GM23248 (cell line): ENCODE data around the gene TEDDM1. TPM values are rescaled to one million over a fixed set of nuclear protein-coding genes. Genes with fewer than 3 reads are reported as not detected.

Source experiments
- DNase-seq: peaks from one replicate; pipeline ENCODE4 v3.0.0-alpha.2; 2015
- H2AFZ ChIP-seq: fragments of 200-600 bp; sonication (generic); 2 replicates; pipeline ENCODE4 v1.6.1; 2016; ENCODE audit warnings: antibody characterized with exemption
- H3F3A ChIP-seq: fragments of 200-600 bp; sonication (generic); 2 replicates; pipeline ENCODE4 v1.6.1; 2016; ENCODE audit warnings: mild to moderate bottlenecking, antibody characterized with exemption, mixed run types; ENCODE audit not compliant: insufficient read depth
- H3K27ac ChIP-seq: fragments of 200-600 bp; sonication (generic); 2 replicates; pipeline ENCODE4 v1.5.1; 2016; ENCODE audit warnings: mild to moderate bottlenecking
- H3K27me3 ChIP-seq: fragments of 200-600 bp; sonication (generic); replicated peaks from 2 replicates; pipeline ENCODE4 v1.6.1; 2016; ENCODE audit warnings: mild to moderate bottlenecking; ENCODE audit not compliant: insufficient read depth
- H3K36me3 ChIP-seq: fragments of 200-600 bp; sonication (generic); 2 replicates; pipeline ENCODE4 v1.6.1; 2016; ENCODE audit warnings: low read depth, mild to moderate bottlenecking
- H3K4me1 ChIP-seq: fragments of 200-600 bp; sonication (generic); 2 replicates; pipeline ENCODE4 v1.6.1; 2016; ENCODE audit warnings: mild to moderate bottlenecking; ENCODE audit not compliant: insufficient read depth
- H3K4me2 ChIP-seq: fragments of 200-600 bp; sonication (generic); one replicate; pipeline ENCODE4 v1.6.1; 2016; ENCODE audit warnings: mild to moderate bottlenecking; ENCODE audit not compliant: unreplicated experiment
- H3K4me3 ChIP-seq: fragments of 200-600 bp; sonication (generic); 2 replicates; pipeline ENCODE4 v1.5.1; 2016; ENCODE audit warnings: mild to moderate bottlenecking
- H3K79me2 ChIP-seq: fragments of 200-600 bp; sonication (generic); 2 replicates; pipeline ENCODE4 v1.6.1; 2016; ENCODE audit warnings: mild to moderate bottlenecking; ENCODE audit not compliant: insufficient read depth
- H3K9ac ChIP-seq: fragments of 200-600 bp; sonication (generic); 2 replicates; pipeline ENCODE4 v1.6.1; 2016; ENCODE audit warnings: mild to moderate bottlenecking
- H3K9me2 ChIP-seq: fragments of 200-600 bp; sonication (generic); 2 replicates; pipeline ENCODE4 v1.6.1; 2016; ENCODE audit warnings: mixed run types, mild to moderate bottlenecking, moderate library complexity; ENCODE audit not compliant: insufficient read depth
- H3K9me3 ChIP-seq: fragments of 200-600 bp; sonication (generic); one replicate; pipeline ENCODE4 v1.6.1; 2017; ENCODE audit warnings: low read depth
- H4K20me1 ChIP-seq: fragments of 200-600 bp; sonication (generic); 2 replicates; pipeline ENCODE4 v1.6.0; 2016; ENCODE audit not compliant: insufficient read depth
- EZH2 ChIP-seq: fragments of 200-600 bp; sonication (generic); IDR thresholded peaks from 2 replicates; pipeline ENCODE4 v1.6.1; 2018; ENCODE audit warnings: antibody characterized with exemption, mild to moderate bottlenecking; ENCODE audit not compliant: insufficient read depth, poor library complexity, severe bottlenecking
- EZH2phosphoT487 ChIP-seq: fragments of 200-600 bp; sonication (generic); IDR thresholded peaks from 2 replicates; pipeline ENCODE4 v1.6.1; 2018; ENCODE audit warnings: antibody characterized with exemption, moderate library complexity, mild to moderate bottlenecking, low read depth; ENCODE audit not compliant: insufficient read depth
- WGBS, 2 experiments: methylation state at CpG; one replicate each; pipeline ENCODE4 v1.1.6; 2015 to 2017; ENCODE audit warnings: low lambda C conversion rate in 2 of 2, low coverage in 1 of 2; ENCODE audit errors: missing lambda C conversion rate in 2 of 2; 5-methylcytosine and 5-hydroxymethylcytosine counted together
- in situ Hi-C: fragments of 300-500 bp; cut with MboI; formaldehyde crosslinking; loops from 2 replicates; pipeline ENCODE4 v1.15.0; 2020
- polyA plus RNA-seq: library from polyadenylated mRNA; unstranded; fragments of >200 nt; fragmentation: Nextera tagmentation; extraction: Ambion mirVana; gene quantifications from 2 replicates; pipeline ENCODE4 v1.2.1, GENCODE V29; 2016
- total RNA-seq: library from RNA; depleted of rRNA; stranded (reverse); fragments of >200 nt; shearing (Covaris generic); gene quantifications from 2 replicates; pipeline ENCODE4 v1.2.3, GENCODE V29; 2014

TEDDM1 gene
- total and polyA plus RNA-seq, 2 experiments from 2014 or later, result not detected

GRCh38 chr1:182376936-182377574 is 23.4 kb downstream of the TEDDM1 start:
- TF ChIP-seq EZH2, result no peak
- no peak for TF ChIP-seq EZH2phosphoT487
- in situ Hi-C loops, result no loop called here

DNA sequence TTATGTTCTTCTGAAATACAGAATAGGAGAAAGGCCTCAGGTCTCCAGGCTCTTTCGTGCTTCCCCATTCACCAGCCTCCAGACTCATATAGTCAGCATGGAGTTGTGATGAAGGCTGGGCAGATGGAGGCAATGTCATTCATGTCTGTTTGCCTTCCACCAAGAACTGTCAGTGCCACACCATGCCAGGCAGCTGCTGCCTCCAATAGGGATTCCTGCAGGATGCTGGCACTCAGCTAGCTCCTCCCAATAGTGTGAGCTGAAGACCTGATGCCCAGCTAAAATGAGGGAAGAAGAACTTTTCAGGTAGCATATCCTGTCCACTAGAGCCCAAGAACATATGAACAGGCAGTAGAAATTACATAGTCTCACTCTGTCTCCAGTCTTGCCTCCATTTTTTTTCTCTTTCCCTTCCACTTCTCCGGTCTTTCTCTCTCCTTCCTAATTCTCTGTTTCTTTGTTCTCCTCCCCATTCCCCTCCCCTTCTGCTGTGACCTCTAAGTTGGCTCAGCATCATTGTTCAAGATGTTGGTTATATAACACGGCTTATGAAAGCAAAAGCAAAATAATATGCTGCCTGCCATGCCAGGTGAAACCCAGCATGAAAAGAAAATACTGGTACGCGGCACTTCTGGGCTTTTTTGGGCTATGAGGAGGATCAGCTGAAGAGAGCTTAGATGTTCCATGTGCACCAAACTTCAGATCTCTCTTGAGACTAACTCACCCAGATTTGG is 26.2 kb downstream of the TEDDM1 start:
- Histone ChIP-seq H2AFZ (no peak overlapping the region), H3K9ac (no peak overlapping the region), H3F3A (peaks cover 25% of the 10 kb centered on the region), H3K9me2 (no peaks in the 10 kb centered on the region), H3K79me2 (no peaks in the 10 kb centered on the region), H3K4me2 (no peak overlapping the region), H3K9me3 (no peaks in the 10 kb centered on the region), H3K27me3 (no peaks in the 10 kb centered on the region), H3K4me3 (no peak overlapping the region), H3K4me1 (peaks cover 13% of the 10 kb centered on the region), H3K27ac (no peak overlapping the region), H4K20me1 (no peaks in the 10 kb centered on the region), H3K36me3 (no peaks in the 10 kb centered on the region)
- in situ Hi-C loops, result no loop called here
- TF ChIP-seq EZH2phosphoT487, result no peak
- no peak for TF ChIP-seq EZH2
- WGBS, 2 experiments, result 55 to 67% methylated on average over 5 of the region's 5 CpGs
- DNase-seq, result no peak

More at GRCh38 chr1:182376936-182377574, 23.4 kb downstream of the TEDDM1 start:
- Histone ChIP-seq H3K27ac (peak overlapping the region; percentile 46), H4K20me1 (no peaks in the 10 kb centered on the region), H3K9ac (no peak overlapping the region), H3K27me3 (no peaks in the 10 kb centered on the region), H3K4me2 (peak overlapping the region; percentile 4), H3F3A (peaks cover 40% of the 10 kb centered on the region), H3K4me3 (no peak overlapping the region), H2AFZ (no peak overlapping the region), H3K36me3 (no peaks in the 10 kb centered on the region), H3K79me2 (no peaks in the 10 kb centered on the region), H3K4me1 (peaks cover 13% of the 10 kb centered on the region), H3K9me2 (no peaks in the 10 kb centered on the region), H3K9me3 (no peaks in the 10 kb centered on the region)
- DNase-seq, result peak; percentile 58

DNA sequence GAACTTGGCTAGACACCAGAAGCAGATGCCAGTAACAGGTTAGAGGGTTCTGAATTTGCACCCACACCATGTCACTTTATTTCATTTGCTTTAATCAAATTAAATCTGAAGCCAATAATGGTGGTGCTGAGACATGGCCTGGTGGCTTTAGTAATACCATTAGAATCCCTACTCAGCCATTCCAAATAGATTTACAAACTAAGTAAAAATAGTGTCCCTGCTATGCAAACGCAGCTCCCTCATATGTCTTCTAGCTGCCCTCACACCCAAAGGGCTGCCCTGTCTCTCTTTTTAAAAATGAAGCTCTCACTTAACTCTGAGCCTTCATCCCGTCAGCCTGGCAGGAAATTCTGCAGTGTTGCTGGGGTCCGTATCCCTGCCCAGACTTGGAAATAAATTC is 29.9 kb downstream of the TEDDM1 start:
- H2AFZ ChIP-seq, result no peak overlapping the region
- DNase-seq, result no peak
- no peak overlapping the region for H3K27ac ChIP-seq
- H3K9me2 ChIP-seq, result no peaks in the 10 kb centered on the region
- no peak for TF ChIP-seq EZH2
- TF ChIP-seq EZH2phosphoT487, result no peak
- no peaks in the 10 kb centered on the region for H3F3A ChIP-seq
- H4K20me1 ChIP-seq, result no peaks in the 10 kb centered on the region
- no peak overlapping the region for H3K4me3 ChIP-seq
- no peaks in the 10 kb centered on the region for H3K79me2 ChIP-seq
- no peaks in the 10 kb centered on the region for H3K36me3 ChIP-seq
- no peak overlapping the region for H3K4me2 ChIP-seq
- H3K9me3 ChIP-seq, result no peaks in the 10 kb centered on the region
- no peak overlapping the region for H3K9ac ChIP-seq
- 55 to 60% methylated on average over 3 of the region's 3 CpGs for WGBS, 2 experiments
- H3K4me1 ChIP-seq, result no peaks in the 10 kb centered on the region
- in situ Hi-C loops, result no loop called here
- no peaks in the 10 kb centered on the region for H3K27me3 ChIP-seq

GRCh38 chr1:182368903-182369302 is 31.6 kb downstream of the TEDDM1 start:
- Histone ChIP-seq H3F3A (no peaks in the 10 kb centered on the region), H3K27me3 (no peaks in the 10 kb centered on the region), H2AFZ (no peak overlapping the region), H3K9me2 (no peaks in the 10 kb centered on the region), H3K9me3 (no peaks in the 10 kb centered on the region), H3K79me2 (no peaks in the 10 kb centered on the region), H3K4me3 (no peak overlapping the region), H3K4me1 (no peaks in the 10 kb centered on the region), H3K36me3 (no peaks in the 10 kb centered on the region), H3K27ac (no peak overlapping the region), H3K9ac (no peak overlapping the region), H3K4me2 (no peak overlapping the region), H4K20me1 (no peaks in the 10 kb centered on the region)
- WGBS, 2 experiments, result 38 to 40% methylated on average over 4 of the region's 4 CpGs
- no peak for TF ChIP-seq EZH2
- no peak for TF ChIP-seq EZH2phosphoT487
- in situ Hi-C loops, result no loop called here
- no peak for DNase-seq
